HG03354 (cell line): Measurements from ENCODE around the gene MANEA.
"Not testable (repeated sequence)": the region's sequence is repeated elsewhere in the genome, so short reads cannot be mapped to it uniquely, and the experiment has no call there.

Experiments
- ATAC-seq: cut with Tn5 transposase; IDR thresholded peaks from one replicate; pipeline ENCODE4 v1.9.1; 2021; ENCODE audit warnings: mild to moderate bottlenecking; ENCODE audit not compliant: unreplicated experiment, poor library complexity, severe bottlenecking

Gene MANEA

DNA sequence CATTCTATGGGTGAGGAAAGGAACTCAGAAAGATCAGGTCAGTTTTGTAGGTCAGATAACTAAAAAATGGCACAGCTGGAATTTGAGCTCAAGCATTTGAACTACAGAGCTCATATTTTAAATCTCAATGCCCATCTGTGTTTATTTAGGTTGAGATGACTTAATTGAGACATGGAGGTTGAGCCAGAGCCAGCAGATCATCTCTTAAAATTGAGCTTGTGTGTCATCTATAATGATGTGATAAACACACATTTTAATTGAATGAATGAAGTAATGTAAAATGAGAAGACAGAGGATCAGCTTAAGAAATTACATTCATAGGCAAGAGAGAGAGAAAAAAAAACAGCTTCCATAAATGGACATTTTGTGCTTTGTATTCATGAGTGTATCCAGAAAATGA lies 3.7 kb downstream of the MANEA start:
- ATAC-seq, result no peak

DNA sequence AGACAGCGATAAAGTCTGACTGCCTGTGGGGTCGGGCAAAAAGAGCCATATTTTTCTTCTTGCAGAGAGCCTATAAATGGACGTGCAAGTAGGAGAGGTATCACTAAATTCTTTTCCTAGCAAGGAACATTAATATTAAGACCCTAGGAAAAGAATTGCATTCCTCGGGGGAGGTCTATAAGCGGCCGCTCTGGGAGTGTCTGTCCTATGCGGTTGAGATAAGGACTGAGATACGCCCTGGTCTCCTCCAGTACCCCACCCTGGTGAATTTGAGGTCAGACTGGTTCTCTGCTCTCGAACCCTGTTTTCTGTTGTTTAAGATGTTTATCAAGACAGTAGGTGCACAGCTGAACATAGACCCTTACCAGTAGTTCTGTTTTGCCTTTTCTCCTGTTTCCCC lies 6.9 kb downstream of the MANEA start:
- ATAC-seq, result not testable (repeated sequence)

GRCh38 chr6:95587989-95588388 lies 10.7 kb downstream of the MANEA start:
- no peak for ATAC-seq

- ATAC-seq, result no peak
Observed at GRCh38 chr6:95589067-95589466, 11.7 kb downstream of the MANEA start.

GRCh38 chr6:95589826-95590570 lies 12.7 kb downstream of the MANEA start:
- ATAC-seq, result no peak

- no peak for ATAC-seq
Observed at GRCh38 chr6:95593025-95593424, 15.7 kb downstream of the MANEA start.

- ATAC-seq, result no peak
Observed at GRCh38 chr6:95596021-95596420, 18.7 kb downstream of the MANEA start.

- no peak for ATAC-seq
Observed at GRCh38 chr6:95599706-95600105, 22.4 kb downstream of the MANEA start.

- ATAC-seq, result no peak
Observed at GRCh38 chr6:95601133-95601532, 23.8 kb downstream of the MANEA start.

- ATAC-seq, result no peak
Observed at GRCh38 chr6:95614094-95614493, 36.8 kb downstream of the MANEA start.

- ATAC-seq, result no peak
Observed at GRCh38 chr6:95629551-95629950, 52.2 kb downstream of the MANEA start.

DNA sequence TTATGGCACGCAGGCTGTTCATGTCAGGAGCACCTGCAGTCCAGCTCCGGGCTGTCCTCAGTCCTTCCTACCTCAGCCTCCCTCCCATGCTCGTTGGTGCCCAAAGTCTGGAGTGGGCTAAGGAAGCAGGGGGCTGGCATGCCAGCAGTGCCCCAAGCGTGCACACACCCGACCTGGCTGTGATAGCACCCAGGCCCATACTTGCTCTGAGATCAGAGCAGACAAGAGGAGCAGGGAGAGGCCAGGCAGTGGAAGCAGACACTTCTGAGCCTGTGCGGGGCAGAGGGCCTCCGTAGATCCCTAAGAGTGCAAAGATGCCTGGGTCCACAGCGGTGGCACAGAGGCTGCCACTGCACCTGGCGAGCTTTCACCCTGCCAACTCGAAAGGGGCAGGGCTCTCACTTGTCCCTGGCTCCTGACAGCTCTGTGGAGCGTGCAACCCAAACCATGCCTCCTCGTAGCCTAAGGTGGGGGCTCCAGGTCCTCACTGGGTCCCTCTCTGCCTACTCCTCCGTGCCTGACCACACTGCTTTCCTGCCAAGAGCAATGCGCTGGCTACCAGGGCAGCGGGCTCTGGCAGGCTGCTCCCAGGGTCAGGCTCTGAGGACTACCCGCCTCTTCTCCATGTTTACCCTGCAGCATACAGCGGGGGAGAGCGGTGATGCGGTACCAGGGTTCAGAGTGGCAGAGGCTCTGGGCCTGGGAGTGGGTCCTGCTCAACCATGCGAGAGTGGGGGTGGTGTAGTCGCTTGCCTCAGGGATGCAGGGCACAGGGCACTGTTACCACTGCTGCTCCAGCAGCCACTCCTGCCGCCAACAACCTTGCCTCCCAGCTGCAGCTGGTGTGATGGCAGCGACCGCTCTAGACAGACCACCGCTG lies 59.5 kb downstream of the MANEA start:
- no peak for ATAC-seq

DNA sequence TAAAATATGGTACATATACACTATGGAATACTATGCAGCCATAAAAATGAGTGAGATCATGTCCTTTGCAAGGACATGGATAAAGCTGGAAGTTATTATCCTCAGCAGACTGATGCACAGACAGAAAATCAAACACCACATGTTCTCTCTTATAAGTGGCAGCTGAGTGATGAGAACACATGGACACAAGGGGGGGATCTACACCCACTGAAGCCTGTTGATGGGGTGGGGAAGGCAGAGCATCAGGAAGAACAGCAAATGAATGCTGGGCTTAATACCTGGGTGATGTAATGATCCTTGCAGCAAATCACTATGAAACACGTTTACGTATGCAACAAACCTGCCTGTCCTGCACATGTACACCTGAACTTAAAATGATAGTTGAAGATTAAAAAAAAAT lies 71.3 kb downstream of the MANEA start:
- ATAC-seq, result no peak

GRCh38 chr6:95649451-95649850 lies 72.1 kb downstream of the MANEA start:
- ATAC-seq, result no peak

- no peak for ATAC-seq
Observed at GRCh38 chr6:95654176-95654575, 76.8 kb downstream of the MANEA start.

GRCh38 chr6:95658886-95659285 lies 81.6 kb downstream of the MANEA start:
- ATAC-seq, result no peak
